Measurements from ENCODE around the gene UCKL1.
"Not testable (repeated sequence)": the region's sequence is repeated elsewhere in the genome, so short reads cannot be mapped to it uniquely, and the experiment has no call there.

Gene UCKL1

GRCh38 chr20:63924241-63924640, 32.0 kb downstream of the UCKL1 start:
- DNase-seq (ENCODE audit: low read depth): no peak
- no peak for TF ChIP-seq CTCF (IDR thresholded peaks at IDR 0.05; ENCODE audit: insufficient read depth, low read depth, low read length, missing control alignments)

GRCh38 chr20:63923651-63924050, 32.6 kb downstream of the UCKL1 start:
- DNase-seq (ENCODE audit: low read depth): no peak
- no peak for TF ChIP-seq CTCF (IDR thresholded peaks at IDR 0.05; ENCODE audit: insufficient read depth, low read depth, low read length, missing control alignments)

More at GRCh38 chr20:63924241-63924640, 32.0 kb downstream of the UCKL1 start:
- no peak overlapping the region for H3K4me3 ChIP-seq (ENCODE audit: low read length)

GRCh38 chr20:63920226-63920625, 36.0 kb downstream of the UCKL1 start:
- no peak overlapping the region for H3K4me3 ChIP-seq (ENCODE audit: low read length)
- TF ChIP-seq CTCF (IDR thresholded peaks at IDR 0.05; ENCODE audit: insufficient read depth, low read depth, low read length, missing control alignments): no peak
- no peak for DNase-seq (ENCODE audit: low read depth)

More at GRCh38 chr20:63923651-63924050, 32.6 kb downstream of the UCKL1 start:
- H3K4me3 ChIP-seq (ENCODE audit: low read length): no peak overlapping the region

GRCh38 chr20:63919130-63919529, 37.1 kb downstream of the UCKL1 start:
- TF ChIP-seq CTCF (IDR thresholded peaks at IDR 0.05; ENCODE audit: insufficient read depth, low read depth, low read length, missing control alignments): no peak

GRCh38 chr20:63917811-63918210, 38.4 kb downstream of the UCKL1 start:
- no peak for TF ChIP-seq CTCF (IDR thresholded peaks at IDR 0.05; ENCODE audit: insufficient read depth, low read depth, low read length, missing control alignments)
- no peak overlapping the region for H3K4me3 ChIP-seq (ENCODE audit: low read length)
- no peak for DNase-seq (ENCODE audit: low read depth)

More at GRCh38 chr20:63919130-63919529, 37.1 kb downstream of the UCKL1 start:
- no peak overlapping the region for H3K4me3 ChIP-seq (ENCODE audit: low read length)
- no peak for DNase-seq (ENCODE audit: low read depth)

GRCh38 chr20:63916371-63916939, 39.8 kb downstream of the UCKL1 start:
- not testable (repeated sequence) for H3K4me3 ChIP-seq (ENCODE audit: low read length); DNase-seq (ENCODE audit: low read depth)

GRCh38 chr20:63915471-63915870, 40.7 kb downstream of the UCKL1 start:
- no peak overlapping the region for H3K4me3 ChIP-seq (ENCODE audit: low read length)
- no peak for TF ChIP-seq CTCF (IDR thresholded peaks at IDR 0.05; ENCODE audit: insufficient read depth, low read depth, low read length, missing control alignments)
- no peak for DNase-seq (ENCODE audit: low read depth)

Measured in epithelial cell of esophagus (primary cell).